IPS-NIHi7 (cell line): ENCODE results near the gene ARHGEF2.
"Not testable (repeated sequence)": the region's sequence is repeated elsewhere in the genome, so short reads cannot be mapped to it uniquely, and the experiment has no call there.

ENCODE experiments used
- DNase-seq: peaks from one replicate; pipeline ENCODE4 v3.0.0; 2012; ENCODE audit warnings: mixed read lengths; ENCODE audit errors: extremely low spot score

Gene ARHGEF2

DNA sequence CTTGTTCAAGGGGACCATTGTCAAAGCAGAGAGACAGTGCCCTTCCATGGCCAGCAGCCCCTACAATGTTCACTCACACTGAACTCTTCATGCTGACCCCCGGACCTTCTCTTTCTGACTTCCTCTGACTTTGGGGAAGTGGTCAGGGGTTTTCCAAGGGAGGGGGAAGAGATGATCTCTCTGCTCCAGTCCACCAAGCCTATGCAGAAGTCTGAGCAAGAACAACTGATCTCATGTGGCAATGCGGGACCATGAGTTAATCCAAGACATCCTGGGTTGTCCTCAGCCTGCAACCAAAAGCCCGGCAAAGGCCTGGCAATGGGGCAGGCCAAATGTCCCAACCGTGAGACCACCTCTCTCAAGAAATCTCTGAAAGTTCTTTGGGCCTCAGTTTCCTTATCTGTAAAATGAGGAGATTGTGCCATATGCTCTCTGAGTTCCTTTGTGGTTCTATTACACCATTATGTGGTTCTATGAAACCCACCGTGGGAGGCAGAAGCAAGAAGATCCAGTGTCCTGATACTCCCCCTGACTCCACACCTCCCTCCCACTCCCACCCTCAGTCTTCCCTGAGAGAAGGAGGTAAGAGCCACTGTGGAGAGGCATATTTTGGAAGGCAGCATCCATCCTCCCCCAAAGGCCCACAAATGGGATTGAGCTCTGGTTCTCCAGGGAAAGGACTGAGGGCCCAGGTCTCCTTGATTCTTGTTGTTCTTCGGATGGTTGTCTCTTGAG lies 11.8 kb upstream of the ARHGEF2 start:
- no peak for DNase-seq

GRCh38 chr1:155989242-155990004 lies 11.1 kb upstream of the ARHGEF2 start:
- DNase-seq: peak; percentile 79

DNA sequence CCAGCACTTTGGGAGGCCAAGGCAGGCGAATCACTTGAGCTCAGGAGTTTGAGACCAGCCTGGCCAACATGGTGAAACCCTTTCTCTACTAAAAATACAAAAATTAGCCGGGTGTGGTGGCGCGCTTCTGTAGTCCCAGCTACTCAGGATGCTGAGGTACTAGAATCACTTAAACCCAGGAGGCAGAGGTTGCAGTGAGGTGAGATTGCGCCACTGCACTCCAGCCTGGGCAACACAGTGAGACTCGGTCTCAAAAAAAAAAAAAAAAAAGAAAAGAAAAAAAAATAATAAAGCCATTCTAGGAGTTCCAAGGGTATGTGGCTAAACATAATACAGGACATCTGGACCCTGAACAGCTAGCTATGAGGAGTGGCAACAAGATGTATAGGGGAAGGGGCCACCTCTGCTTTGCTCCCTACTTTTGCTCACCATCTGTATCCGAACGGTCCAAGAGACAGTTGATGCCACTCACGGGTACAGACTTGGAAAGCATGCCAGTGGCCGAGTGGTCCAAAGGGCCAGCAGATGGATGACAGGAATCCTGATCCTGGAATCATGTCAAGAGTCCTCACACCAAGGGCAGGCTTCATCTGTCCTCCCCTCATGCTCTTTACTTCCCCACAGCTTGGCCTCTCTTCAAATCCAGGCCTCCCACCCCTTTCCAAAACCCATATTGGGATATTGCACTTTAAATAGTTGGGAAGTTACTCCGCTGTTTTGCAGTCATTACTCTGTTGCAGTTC lies 6.7 kb upstream of the ARHGEF2 start:
- not testable (repeated sequence) for DNase-seq

DNA sequence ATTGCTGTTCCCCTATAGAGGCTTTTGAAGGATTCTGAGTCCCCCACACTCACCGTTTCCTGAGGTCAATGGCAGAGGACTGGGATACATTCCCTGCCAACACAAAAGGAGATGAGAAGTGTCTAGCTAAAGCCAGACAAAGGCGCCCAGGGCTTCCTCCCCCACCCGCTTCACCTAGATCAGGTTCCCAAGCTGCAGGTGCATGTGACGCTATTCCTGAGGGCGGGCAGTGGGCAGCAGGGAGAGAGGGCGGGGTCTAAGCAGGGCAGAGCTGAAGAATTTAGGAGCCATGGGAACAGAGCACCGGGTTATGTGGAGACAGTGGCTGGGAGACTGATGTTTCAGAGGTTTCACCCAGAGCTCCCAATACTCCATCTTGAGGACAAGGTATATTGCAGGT lies 6.0 kb upstream of the ARHGEF2 start:
- DNase-seq: peak; percentile 81

GRCh38 chr1:155983191-155984024 lies 5.1 kb upstream of the ARHGEF2 start:
- no peak for DNase-seq

GRCh38 chr1:155982106-155982505 lies 3.8 kb upstream of the ARHGEF2 start:
- no peak for DNase-seq

DNA sequence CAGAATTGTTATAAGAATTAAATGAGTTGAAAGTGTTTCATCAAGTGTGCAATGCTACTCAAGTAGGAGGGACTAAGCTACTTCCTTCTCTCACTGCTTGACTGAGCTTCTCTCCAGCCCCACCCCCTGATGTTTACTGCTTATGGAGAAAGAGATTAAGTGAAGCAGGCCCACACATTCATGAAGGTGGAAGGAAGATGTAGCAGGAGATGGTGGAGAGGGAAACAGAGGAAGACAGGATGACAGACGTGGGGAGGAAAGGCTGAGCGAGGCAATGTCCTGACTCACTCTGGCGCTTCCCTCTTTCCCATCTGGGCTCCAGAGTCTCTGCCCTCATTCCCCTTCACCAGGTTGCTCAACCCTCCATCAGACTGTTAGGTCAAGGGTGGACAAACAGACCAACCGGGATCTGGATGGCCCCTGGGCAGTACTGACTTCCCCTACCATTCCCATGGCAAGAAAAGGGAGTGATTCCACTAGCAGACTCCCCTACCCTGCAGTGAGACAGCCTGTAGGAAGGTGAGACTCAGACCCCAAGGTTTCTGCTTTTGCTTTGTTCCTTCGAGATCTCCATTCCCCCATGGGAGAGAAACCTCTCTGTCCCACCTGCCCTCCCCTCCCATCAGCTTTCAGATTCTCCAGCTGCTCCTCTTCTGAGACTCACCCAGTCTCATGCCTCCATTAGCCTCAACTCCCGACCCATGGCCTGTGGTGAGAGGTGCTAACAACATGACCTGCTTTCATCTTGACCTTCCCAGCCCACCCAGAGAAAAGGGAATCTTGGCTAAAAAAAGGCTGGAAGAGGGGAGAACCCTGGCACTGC lies 3.1 kb upstream of the ARHGEF2 start:
- no peak for DNase-seq

GRCh38 chr1:155979597-155980343 lies 1.4 kb upstream of the ARHGEF2 start:
- no peak for DNase-seq

DNA sequence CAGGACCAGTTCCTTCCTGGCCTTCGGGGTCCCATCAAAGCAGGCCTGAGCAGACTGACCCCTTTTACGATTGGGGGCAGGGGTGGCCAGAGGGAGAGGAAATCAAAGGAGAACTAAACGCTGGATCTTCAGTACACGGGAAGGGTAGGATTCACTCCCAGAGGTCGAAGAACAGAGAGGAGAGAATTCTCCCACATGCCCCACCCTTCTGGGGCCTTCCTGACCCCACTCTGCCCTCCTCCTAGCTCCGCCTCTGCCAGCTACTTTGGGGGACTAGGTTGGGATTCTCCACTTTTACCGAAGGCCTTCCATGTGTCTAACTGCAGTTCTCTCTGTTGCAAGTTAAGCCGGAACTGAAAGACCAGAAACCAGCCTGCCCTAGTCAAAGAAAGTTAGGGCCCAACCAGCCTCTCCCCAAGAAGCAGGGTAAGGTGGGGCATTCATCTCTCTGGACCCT lies 654 bp upstream of the ARHGEF2 start:
- no peak for DNase-seq

DNA sequence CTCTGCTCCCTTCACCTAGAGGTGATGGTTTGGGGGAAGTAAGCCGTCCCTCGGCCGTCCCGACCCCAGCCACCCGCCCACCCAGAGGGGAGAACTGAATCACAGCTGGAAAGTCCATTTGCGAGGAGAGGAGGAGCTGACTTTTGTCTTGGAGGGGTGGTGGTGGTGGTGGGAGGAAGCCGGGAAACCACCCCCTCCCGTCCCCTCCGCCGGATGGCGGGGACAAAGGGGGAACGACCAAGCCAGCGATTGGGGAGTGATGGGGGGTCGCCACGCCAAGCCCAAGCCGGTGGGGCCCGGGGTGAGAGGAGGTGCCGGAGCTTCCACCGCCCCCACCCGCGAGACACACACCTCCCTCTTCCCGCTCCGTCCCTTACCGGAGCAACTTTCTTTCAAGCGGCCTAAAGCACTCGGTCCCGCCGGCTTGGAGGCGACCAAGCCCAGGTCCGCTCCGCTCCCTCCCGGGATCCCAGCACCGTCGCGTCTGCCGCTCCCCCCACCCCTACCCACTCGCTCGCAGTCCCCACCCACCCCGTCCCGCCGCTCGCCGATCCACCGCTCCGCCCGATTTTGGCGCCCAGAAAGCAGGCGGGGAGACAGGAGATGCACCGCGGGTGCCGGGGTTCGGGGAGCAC lies 540 bp downstream of the ARHGEF2 start:
- no peak for DNase-seq

GRCh38 chr1:155976913-155977689 lies 1.2 kb downstream of the ARHGEF2 start:
- no peak for DNase-seq

DNA sequence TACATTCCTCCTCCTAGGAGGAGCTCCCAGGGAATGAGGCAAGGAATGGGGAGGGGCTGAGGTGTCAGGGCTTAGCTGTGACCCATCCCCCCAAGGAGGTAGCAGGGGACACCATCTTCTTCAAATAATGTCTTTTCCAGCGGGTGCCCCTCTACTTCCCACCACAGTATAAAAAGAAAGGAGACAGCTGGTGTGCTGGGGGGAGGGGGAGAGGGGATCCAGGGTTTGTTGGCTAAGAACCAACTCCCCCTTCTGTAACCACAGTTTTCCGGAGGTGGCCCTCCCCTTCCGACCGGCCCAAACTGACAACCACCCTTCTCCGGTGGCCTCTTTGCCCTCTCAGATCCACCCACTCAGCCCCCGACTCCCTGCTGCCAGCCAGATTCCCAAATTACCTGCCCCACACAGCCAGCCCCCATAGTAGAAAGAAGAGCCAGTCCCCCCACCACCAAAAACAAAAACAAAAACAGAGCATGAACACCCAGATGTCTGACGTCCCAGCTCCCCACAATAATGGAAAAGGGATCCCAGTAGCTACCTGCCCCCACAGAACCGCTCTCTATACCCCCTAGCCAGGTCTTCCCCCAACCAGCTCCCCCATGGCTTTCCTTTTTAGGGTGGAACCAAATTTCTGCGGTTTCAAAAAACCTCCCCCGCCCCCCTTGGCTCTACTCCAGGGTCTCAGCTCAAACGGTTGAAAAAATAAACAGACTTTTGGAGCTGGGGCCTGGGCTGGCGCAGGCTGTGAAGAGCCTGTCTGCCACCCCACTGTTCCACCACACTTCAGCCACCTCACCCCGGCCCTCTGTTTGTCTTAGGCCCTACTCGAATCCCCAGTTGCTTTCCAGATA lies 2.1 kb downstream of the ARHGEF2 start:
- DNase-seq: peak; percentile 80

DNA sequence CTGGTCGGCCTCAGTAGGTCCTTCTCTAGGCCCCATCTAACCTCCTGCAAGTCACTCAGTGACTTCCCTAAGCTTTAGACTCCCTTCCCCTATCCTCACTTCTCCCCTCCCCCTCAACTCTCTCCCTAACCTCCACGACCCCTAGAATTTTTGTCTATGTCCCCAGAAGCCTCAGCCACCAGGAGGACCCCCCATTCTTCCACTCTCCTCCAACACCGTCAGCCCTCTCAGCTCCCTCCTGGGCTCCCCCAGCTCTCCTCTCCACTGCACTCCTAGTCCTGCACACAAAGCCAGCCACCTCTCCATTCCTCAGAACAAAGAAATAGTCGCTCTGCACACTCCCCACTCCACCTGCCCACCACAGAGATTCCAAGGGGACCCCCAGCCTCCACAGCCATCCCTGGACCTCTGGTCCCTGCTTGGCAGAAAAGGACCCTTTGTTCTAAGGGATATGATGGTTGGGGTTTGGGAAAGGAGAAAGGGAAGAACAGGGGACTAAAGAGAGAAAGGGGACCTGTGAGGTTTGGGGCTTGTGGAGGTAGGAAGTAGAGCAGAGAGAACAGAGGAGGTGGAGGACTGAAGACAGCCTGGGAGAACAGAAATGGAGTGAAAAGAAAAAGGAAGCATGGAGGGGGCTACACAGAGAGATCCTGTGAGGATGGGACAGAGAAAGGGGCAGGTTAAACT lies 2.8 kb downstream of the ARHGEF2 start:
- DNase-seq: no peak

GRCh38 chr1:155974208-155975115 lies 3.9 kb downstream of the ARHGEF2 start:
- no peak for DNase-seq

DNA sequence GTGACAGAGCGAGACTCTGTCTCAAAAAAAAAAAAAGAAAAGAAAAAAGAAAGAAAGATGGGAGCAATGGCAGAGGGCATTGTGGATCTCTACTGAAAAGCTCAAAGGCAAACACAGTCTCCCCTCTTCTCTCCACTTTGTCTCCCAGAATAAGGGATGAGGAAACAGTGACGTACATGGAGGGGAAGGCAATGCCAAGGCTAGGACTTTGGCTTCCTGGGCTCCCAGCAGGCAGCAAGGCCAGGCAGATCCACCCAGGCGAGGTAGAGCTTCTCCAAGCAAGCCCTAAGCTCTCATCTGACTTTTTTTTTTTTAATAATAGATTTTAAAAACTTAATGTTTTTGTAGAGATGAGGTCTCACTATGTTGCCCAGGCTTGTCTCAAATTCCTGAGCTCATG lies 4.6 kb downstream of the ARHGEF2 start:
- no peak for DNase-seq
